Mesothelial cell of epicardium (in vitro differentiated cells): ENCODE measurements around the gene PRDM16. TPM values are rescaled to one million over a fixed set of nuclear protein-coding genes. Genes with fewer than 3 reads are reported as not detected.

ENCODE experiments used
- DNase-seq, 2 experiments: peaks; one replicate each; pipeline ENCODE4 v3.0.0; 2021; ENCODE audit warnings: low spot score in 2 of 2; ENCODE audit not compliant: unreplicated experiment in 2 of 2
- H3K27ac Mint-ChIP-seq: 2 replicates; pipeline ENCODE4 v1.8.0; 2021; ENCODE audit warnings: mixed read lengths
- H3K27me3 Mint-ChIP-seq: 2 replicates; pipeline ENCODE4 v1.8.0; 2021; ENCODE audit warnings: low read depth, mixed read lengths
- H3K36me3 Mint-ChIP-seq: 2 replicates; pipeline ENCODE4 v1.8.0; 2021; ENCODE audit warnings: mixed read lengths
- H3K4me1 Mint-ChIP-seq: 2 replicates; pipeline ENCODE4 v1.8.0; 2021; ENCODE audit warnings: mixed read lengths
- H3K4me3 Mint-ChIP-seq: 2 replicates; pipeline ENCODE4 v1.8.0; 2021; ENCODE audit warnings: mild to moderate bottlenecking, moderate library complexity, mixed read lengths
- H3K9me3 Mint-ChIP-seq: 2 replicates; pipeline ENCODE4 v1.8.0; 2021; ENCODE audit warnings: mixed read lengths
- total RNA-seq: library from RNA; stranded (reverse); gene quantifications from 3 replicates; pipeline ENCODE4 v1.2.1, GENCODE V29; 2021
- TF ChIP-seq, protein P1 (sequence below): fragments of 200-600 bp; sonication (generic); IDR thresholded peaks from one replicate; pipeline ENCODE4 v1.5.0; 2021; ENCODE audit warnings: antibody characterized with exemption; ENCODE audit not compliant: unreplicated experiment

PRDM16 gene
- total RNA-seq, 1 donor from 2014 or later, result 1.4 TPM

DNA sequence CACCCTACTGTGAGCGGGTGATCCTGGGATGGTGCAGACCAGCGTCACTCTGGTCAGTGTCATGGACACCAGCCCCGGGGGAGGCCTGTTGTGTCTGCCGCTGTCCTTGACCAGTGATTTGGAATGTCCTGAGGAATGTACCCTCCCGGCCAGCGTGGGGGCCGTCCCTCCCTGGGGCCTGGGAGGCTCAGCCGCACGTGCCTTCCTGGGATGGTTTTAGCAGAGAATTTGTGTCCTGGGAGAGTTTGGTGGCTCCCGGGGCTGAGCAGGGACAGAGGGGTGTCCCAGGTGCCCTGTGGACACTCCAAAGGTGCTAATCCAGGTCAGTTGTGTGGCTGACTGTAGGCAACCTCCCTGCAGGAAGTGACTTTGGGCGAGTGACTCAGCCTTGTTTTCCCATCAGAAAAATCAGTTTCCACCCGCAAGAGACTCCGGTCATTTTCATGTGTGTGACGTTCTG, 391.7 kb downstream of the PRDM16 start:
- Mint-ChIP-seq H3K4me3 (no peak overlapping the region), H3K4me1 (peaks cover 36% of the 10 kb centered on the region), H3K9me3 (no peaks in the 10 kb centered on the region), H3K27me3 (no peaks in the 10 kb centered on the region), H3K27ac (peak overlapping the region; percentile 82), H3K36me3 (no peaks in the 10 kb centered on the region)
- TF ChIP-seq, protein P1, sequence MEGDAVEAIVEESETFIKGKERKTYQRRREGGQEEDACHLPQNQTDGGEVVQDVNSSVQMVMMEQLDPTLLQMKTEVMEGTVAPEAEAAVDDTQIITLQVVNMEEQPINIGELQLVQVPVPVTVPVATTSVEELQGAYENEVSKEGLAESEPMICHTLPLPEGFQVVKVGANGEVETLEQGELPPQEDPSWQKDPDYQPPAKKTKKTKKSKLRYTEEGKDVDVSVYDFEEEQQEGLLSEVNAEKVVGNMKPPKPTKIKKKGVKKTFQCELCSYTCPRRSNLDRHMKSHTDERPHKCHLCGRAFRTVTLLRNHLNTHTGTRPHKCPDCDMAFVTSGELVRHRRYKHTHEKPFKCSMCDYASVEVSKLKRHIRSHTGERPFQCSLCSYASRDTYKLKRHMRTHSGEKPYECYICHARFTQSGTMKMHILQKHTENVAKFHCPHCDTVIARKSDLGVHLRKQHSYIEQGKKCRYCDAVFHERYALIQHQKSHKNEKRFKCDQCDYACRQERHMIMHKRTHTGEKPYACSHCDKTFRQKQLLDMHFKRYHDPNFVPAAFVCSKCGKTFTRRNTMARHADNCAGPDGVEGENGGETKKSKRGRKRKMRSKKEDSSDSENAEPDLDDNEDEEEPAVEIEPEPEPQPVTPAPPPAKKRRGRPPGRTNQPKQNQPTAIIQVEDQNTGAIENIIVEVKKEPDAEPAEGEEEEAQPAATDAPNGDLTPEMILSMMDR, result no peak
- DNase-seq, result no peak

DNA sequence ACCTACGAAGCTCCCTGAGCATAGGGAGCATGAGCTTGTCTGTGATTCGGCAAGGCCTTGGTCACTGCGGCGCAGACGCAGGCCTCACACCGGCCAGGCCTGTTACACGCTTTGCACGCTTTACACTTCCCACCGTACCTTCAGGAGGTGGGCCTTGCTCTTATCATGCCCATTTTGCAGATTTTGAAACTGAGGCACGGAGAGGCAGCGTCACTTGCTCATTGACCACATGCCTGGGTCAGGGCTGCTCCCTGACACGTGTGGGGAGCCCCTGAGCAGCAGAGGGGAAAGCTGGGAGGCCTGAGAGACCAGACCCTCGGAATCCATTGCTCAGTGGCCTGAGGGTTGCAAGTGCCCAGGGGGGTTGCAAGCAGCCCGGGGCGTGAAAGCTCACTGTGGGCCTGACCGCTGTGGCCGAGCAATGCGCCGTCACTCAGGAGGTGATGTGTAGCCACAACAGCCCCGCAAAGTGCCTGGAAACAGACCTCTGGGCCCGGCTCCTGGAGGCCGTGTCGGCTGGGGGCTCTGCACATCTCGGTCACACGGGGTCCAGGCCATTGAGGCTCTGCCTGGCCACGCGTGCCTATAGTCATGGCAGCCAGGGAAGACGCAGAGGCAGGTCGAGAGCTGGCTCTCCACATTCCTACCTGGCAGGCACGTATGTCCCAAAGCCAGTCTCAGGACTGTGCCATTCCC, 392.4 kb downstream of the PRDM16 start:
- DNase-seq, result no peak
- peaks cover 38% of the 10 kb centered on the region for H3K4me1 Mint-ChIP-seq
- H3K9me3 Mint-ChIP-seq, result no peaks in the 10 kb centered on the region
- H3K27me3 Mint-ChIP-seq, result no peaks in the 10 kb centered on the region
- H3K4me3 Mint-ChIP-seq, result no peak overlapping the region
- TF ChIP-seq, protein P1, result no peak
- H3K27ac Mint-ChIP-seq, result no peak overlapping the region
- no peaks in the 10 kb centered on the region for H3K36me3 Mint-ChIP-seq

DNA sequence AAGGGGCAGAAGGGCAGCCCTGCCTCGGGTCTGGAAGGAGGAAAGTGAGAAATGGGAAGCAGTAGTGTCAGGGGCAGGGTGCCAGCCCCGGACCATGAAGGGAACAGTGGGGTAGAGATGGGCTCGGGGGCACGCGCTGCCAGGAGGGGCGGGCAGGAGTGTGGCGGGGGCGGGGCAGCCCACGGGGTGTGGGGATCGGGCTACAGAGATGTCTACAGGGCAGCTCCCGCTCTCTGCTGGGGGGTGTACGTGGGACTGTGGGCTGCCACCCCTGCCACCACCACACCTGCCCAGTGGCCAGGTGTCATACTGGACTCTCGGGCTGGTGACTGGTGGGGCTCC, 392.9 kb downstream of the PRDM16 start:
- DNase-seq, result no peak

DNA sequence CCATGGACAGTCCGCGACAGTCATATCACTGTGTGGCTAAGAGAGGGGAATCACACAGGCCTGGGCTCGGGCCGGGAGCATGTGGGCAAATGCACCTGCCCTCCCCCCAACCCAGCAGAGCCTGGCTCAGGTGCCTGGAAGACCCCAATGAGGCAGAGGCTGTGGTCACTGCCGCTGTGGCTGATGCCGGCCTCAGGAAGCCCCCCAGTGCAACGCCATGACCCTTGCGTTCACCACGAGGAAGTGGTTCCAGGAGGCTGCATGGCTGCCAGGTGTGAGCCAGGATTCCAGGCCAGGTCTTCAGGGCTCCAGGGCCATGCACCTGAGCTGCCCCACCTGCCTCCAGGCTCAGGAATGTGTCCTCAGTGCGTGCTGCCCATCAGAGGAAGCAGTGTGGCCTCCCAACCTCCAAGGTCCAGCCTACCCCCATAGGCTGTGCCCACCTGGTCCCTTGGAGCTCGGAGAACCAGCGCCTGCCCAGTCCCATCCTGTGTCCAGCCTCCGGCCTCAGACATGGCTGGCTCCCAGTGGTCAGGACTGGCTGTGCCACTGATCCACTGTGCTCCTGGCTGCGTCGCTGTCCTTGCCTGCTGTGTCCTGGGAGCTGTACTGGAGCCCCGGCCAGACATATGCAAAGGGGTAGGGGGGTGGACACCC, 393.5 kb downstream of the PRDM16 start:
- H3K4me1 Mint-ChIP-seq, result peaks cover 36% of the 10 kb centered on the region
- no peaks in the 10 kb centered on the region for H3K27me3 Mint-ChIP-seq
- DNase-seq, result no peak
- TF ChIP-seq, protein P1, result no peak
- no peaks in the 10 kb centered on the region for H3K36me3 Mint-ChIP-seq
- no peak overlapping the region for H3K4me3 Mint-ChIP-seq
- H3K9me3 Mint-ChIP-seq, result no peaks in the 10 kb centered on the region
- no peak overlapping the region for H3K27ac Mint-ChIP-seq

More for the DNA sequence above, 392.9 kb downstream of the PRDM16 start:
- H3K27me3 Mint-ChIP-seq, result no peaks in the 10 kb centered on the region
- no peak overlapping the region for H3K4me3 Mint-ChIP-seq
- TF ChIP-seq, protein P1, result no peak
- peaks cover 38% of the 10 kb centered on the region for H3K4me1 Mint-ChIP-seq
- H3K27ac Mint-ChIP-seq, result no peak overlapping the region
- no peaks in the 10 kb centered on the region for H3K36me3 Mint-ChIP-seq
- no peaks in the 10 kb centered on the region for H3K9me3 Mint-ChIP-seq

DNA sequence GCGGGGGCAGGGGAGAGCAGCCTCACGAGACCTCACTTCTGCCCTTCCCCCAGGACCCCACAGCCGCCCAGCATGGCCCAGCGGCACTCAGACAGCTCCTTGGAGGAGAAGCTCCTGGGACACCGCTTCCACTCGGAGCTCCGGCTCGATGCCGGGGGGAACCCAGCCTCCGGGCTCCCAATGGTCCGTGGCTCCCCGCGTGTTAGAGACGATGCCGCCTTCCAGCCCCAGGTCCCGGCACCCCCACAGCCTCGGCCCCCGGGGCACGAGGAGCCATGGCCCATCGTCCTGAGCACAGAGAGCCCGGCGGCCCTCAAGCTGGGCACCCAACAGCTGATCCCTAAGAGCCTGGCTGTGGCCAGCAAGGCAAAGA, 394.0 kb downstream of the PRDM16 start:
- Mint-ChIP-seq H3K36me3 (no peaks in the 10 kb centered on the region), H3K9me3 (no peaks in the 10 kb centered on the region)

More for the DNA sequence above, 394.0 kb downstream of the PRDM16 start:
- Mint-ChIP-seq H3K4me1 (peaks cover 32% of the 10 kb centered on the region), H3K27me3 (no peaks in the 10 kb centered on the region), H3K4me3 (no peak overlapping the region), H3K27ac (no peak overlapping the region)
- no peak for DNase-seq
- TF ChIP-seq, protein P1, result no peak
